ENCODE data around the gene SS18.

Gene SS18

DNA sequence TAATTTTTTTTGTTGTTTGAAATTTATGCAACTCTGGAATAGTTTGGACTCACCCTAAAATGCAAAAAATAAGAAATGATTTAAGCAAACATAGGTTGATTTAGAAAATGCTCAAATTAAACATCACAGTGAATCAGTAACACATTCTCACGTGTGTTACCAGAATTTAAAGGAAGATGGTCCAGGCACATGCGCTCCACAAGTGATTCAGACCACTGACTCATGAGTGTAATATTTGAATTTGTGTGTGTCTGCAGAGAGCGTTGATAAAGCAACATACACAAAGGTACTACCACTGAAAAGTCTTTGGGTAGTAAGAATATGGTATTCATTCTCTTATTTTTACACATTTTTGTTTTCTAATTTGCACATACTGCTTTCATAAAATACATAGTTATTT lies 7.9 kb downstream of the SS18 start:
- TF ChIP-seq, protein P1, sequence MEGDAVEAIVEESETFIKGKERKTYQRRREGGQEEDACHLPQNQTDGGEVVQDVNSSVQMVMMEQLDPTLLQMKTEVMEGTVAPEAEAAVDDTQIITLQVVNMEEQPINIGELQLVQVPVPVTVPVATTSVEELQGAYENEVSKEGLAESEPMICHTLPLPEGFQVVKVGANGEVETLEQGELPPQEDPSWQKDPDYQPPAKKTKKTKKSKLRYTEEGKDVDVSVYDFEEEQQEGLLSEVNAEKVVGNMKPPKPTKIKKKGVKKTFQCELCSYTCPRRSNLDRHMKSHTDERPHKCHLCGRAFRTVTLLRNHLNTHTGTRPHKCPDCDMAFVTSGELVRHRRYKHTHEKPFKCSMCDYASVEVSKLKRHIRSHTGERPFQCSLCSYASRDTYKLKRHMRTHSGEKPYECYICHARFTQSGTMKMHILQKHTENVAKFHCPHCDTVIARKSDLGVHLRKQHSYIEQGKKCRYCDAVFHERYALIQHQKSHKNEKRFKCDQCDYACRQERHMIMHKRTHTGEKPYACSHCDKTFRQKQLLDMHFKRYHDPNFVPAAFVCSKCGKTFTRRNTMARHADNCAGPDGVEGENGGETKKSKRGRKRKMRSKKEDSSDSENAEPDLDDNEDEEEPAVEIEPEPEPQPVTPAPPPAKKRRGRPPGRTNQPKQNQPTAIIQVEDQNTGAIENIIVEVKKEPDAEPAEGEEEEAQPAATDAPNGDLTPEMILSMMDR (IDR thresholded peaks at IDR 0.05; ENCODE audit: extremely low read depth, insufficient read depth, missing control alignments) = no peak
- no peak for DNase-seq (ENCODE audit: low spot score)
- in situ Hi-C loops (cut with MboI; ENCODE audit: low pct_unique_long_range_greater_than_20kb, low sequenced_read_pairs, unreplicated experiment) = no loop called here

DNA sequence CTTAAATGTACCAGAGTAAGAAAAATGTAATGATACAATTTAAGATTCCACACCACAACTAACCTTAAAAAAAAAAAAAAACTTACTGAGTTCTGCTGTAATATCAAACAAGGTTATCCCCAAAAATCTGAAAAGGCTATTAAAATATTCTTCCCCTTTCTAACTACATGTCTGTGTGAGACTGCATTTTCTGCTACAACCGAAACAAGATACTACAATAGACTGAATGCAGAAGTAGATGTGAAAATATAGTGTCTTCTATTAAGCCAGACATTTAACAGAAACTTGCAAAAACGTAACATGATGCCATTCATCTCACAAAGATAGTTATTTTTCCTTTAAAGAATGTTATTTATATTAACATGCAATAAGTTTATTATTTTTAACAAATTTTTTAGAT lies 16.2 kb downstream of the SS18 start:
- TF ChIP-seq, protein P1 (IDR thresholded peaks at IDR 0.05; ENCODE audit: extremely low read depth, insufficient read depth, missing control alignments) = no peak
- no peak for DNase-seq (ENCODE audit: low spot score)
- in situ Hi-C loops (cut with MboI; ENCODE audit: low pct_unique_long_range_greater_than_20kb, low sequenced_read_pairs, unreplicated experiment) = no loop called here

DNA sequence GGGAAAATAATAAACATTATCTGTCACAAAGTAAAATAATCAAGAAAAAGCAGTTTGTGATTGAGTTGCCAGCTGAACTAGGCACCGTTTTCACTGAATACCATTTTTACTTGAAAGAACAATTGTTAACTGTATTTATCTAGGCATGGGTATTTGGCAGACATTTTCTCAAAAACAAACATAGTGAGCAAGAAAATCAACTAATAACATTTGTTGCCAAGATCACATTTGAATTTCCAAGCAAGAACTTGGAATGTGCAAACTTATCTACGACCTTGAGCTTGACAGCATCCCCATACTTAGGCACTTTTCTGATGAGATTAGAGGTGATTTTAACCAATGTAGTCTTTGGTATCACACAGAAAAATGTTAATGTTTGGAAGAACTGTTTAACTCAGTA lies 16.7 kb downstream of the SS18 start:
- TF ChIP-seq, protein P1 (IDR thresholded peaks at IDR 0.05; ENCODE audit: extremely low read depth, insufficient read depth, missing control alignments) = no peak
- in situ Hi-C loops (cut with MboI; ENCODE audit: low pct_unique_long_range_greater_than_20kb, low sequenced_read_pairs, unreplicated experiment) = no loop called here
- DNase-seq (ENCODE audit: low spot score) = no peak

DNA sequence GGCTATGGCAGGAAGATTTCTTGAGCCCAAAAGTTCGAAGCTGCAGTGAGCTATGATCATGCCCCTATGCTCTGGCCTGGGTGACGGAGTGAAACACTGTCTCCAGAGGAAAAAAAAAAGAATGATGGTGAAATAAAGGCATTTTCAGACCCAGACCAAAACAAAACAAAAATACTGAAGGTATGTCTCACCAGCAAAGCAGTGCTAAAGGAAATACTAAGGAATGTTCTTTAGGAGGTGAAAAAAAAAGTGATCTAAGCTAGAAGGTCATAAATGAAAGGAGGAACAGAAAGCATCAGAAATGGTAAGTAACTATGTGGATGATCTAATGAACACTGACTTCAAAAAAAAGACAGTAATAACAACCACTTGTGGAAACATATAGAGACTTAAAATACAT lies 18.7 kb downstream of the SS18 start:
- in situ Hi-C loops (cut with MboI; ENCODE audit: low pct_unique_long_range_greater_than_20kb, low sequenced_read_pairs, unreplicated experiment) = no loop called here

DNA sequence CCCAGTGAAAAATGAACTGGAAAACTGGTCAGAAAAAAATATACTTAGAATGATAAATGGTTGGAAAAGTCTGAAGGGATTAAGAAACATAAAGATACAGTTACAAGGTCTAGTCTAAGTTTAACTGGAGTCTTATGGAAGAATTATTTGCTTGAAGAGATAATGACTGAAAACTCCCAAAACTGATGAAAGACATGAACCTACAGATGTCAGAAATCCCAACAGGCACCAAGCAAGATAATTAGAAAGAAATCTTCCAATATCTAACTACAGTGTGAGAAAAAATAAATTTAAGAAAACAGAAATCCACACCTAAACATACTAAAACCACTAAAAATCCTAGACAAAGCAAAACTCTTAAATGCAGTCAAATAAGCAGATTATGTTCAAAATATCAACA lies 19.4 kb downstream of the SS18 start:
- in situ Hi-C loops (cut with MboI; ENCODE audit: low pct_unique_long_range_greater_than_20kb, low sequenced_read_pairs, unreplicated experiment) = no loop called here
- no peak for DNase-seq (ENCODE audit: low spot score)
- TF ChIP-seq, protein P1 (IDR thresholded peaks at IDR 0.05; ENCODE audit: extremely low read depth, insufficient read depth, missing control alignments) = no peak

More for the DNA sequence above, 18.7 kb downstream of the SS18 start:
- TF ChIP-seq, protein P1 (IDR thresholded peaks at IDR 0.05; ENCODE audit: extremely low read depth, insufficient read depth, missing control alignments) = no peak
- DNase-seq (ENCODE audit: low spot score) = no peak

DNA sequence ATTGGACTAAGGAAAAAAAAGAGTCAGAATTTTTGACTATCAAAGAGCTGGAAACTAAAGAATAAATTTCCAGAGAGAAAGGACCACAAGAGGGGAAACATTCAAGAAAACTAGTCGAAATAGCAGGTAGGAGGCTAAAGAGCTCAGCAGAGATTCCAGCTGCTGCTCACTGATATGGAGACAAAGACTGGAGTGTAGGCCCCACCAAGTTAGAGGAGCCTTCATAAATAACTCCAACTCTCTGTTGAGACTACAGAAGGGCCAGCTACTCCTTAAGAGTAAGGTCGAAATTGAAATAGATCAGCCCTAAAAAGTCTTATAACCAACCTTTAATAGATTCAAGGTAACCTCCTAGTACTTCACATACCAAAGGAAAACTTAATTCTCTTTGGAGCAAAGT lies 31.1 kb downstream of the SS18 start:
- TF ChIP-seq, protein P1 (IDR thresholded peaks at IDR 0.05; ENCODE audit: extremely low read depth, insufficient read depth, missing control alignments) = no peak
- DNase-seq (ENCODE audit: low spot score) = no peak
- in situ Hi-C loops (cut with MboI; ENCODE audit: low pct_unique_long_range_greater_than_20kb, low sequenced_read_pairs, unreplicated experiment) = no loop called here

DNA sequence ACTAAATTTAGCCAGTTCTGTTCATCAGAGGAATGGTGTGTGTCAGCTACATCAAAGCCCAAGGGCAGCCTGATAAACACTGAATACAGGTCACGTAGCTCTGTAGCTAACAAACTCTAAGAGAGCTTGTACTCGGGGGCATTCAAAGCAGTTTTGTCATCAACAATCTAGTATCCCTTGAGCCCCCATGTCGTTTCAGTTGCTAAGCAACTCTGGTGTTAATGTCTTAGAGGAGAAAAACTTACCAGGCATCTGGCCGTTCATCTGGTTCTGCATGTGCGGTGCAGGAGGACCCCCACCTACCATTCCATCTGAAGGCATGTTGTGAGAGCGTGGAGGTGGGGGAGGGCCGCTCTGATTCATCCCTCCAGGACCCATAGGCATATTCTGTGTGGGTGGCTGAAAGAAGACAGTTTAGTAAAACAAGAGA lies 33.1 kb downstream of the SS18 start:
- in situ Hi-C loops (cut with MboI; ENCODE audit: low pct_unique_long_range_greater_than_20kb, low sequenced_read_pairs, unreplicated experiment) = no loop called here
- no peak for DNase-seq (ENCODE audit: low spot score)
- TF ChIP-seq, protein P1 (IDR thresholded peaks at IDR 0.05; ENCODE audit: extremely low read depth, insufficient read depth, missing control alignments) = no peak
